GM23338 (cell line): ENCODE data around the gene RNU6-9. TPM values are rescaled to one million over a fixed set of nuclear protein-coding genes. Genes with fewer than 3 reads are reported as not detected.

Experiments used
- ATAC-seq: fragments of 200-7000 bp; cut with Tn5 transposase; 3 replicates; pipeline ENCODE4 v1.9.1; 2020
- DNase-seq: peaks from one replicate; pipeline ENCODE4 v3.0.0-alpha.2; 2015; ENCODE audit warnings: low spot score
- H2AFZ ChIP-seq: fragments of 200-600 bp; sonication (generic); 2 replicates; pipeline ENCODE4 v1.8.0; 2016; ENCODE audit warnings: antibody characterized with exemption, mild to moderate bottlenecking, moderate library complexity
- H3F3A ChIP-seq: fragments of 200-600 bp; sonication (generic); replicated peaks from 2 replicates; pipeline ENCODE4 v1.8.0; 2017; ENCODE audit warnings: antibody characterized with exemption, mixed run types, low read depth
- H3K27ac ChIP-seq: fragments of 200-600 bp; sonication (generic); 2 replicates; pipeline ENCODE4 v1.6.1; 2016; ENCODE audit warnings: low read depth
- H3K27me3 ChIP-seq: fragments of 200-600 bp; sonication (generic); 2 replicates; pipeline ENCODE4 v1.8.0; 2016; ENCODE audit warnings: mild to moderate bottlenecking, mixed run types, moderate library complexity; ENCODE audit not compliant: insufficient read depth
- H3K36me3 ChIP-seq: fragments of 200-600 bp; sonication (generic); 2 replicates; pipeline ENCODE4 v1.8.0; 2016; ENCODE audit warnings: mild to moderate bottlenecking; ENCODE audit not compliant: insufficient read depth
- H3K4me1 ChIP-seq: fragments of 200-600 bp; sonication (generic); 2 replicates; pipeline ENCODE4 v1.8.0; 2016; ENCODE audit warnings: mild to moderate bottlenecking, moderate library complexity; ENCODE audit not compliant: insufficient read depth
- H3K4me2 ChIP-seq: fragments of 200-600 bp; sonication (generic); 2 replicates; pipeline ENCODE4 v1.7.1; 2017; ENCODE audit warnings: mixed run types
- H3K4me3 ChIP-seq: fragments of 200-600 bp; sonication (generic); 2 replicates; pipeline ENCODE4 v1.6.1; 2016; ENCODE audit warnings: mixed run types
- H3K79me2 ChIP-seq: fragments of 200-600 bp; sonication (generic); replicated peaks from 2 replicates; pipeline ENCODE4 v1.8.0; 2017; ENCODE audit warnings: mild to moderate bottlenecking; ENCODE audit not compliant: insufficient read depth
- H3K9me2 ChIP-seq: fragments of 200-600 bp; sonication (generic); 2 replicates; pipeline ENCODE4 v1.8.0; 2017; ENCODE audit not compliant: insufficient read depth
- H4K20me1 ChIP-seq: fragments of 200-600 bp; sonication (generic); replicated peaks from 2 replicates; pipeline ENCODE4 v1.8.0; 2017; ENCODE audit warnings: mild to moderate bottlenecking; ENCODE audit not compliant: insufficient read depth
- H3K27ac Mint-ChIP-seq: 2 replicates; pipeline ENCODE4 v1.8.0; 2020; ENCODE audit warnings: inconsistent platforms, mild to moderate bottlenecking, moderate library complexity, mixed read lengths
- H3K27me3 Mint-ChIP-seq: 3 replicates; pipeline ENCODE4 v1.8.0; 2022; ENCODE audit warnings: low read depth, mild to moderate bottlenecking, moderate library complexity, mixed read lengths, inconsistent platforms; ENCODE audit not compliant: insufficient read depth, poor library complexity
- H3K36me3 Mint-ChIP-seq: 3 replicates; pipeline ENCODE4 v1.8.0; 2021; ENCODE audit warnings: low read depth, mild to moderate bottlenecking, inconsistent platforms, moderate library complexity, mixed read lengths
- H3K4me1 Mint-ChIP-seq: 3 replicates; pipeline ENCODE4 v1.8.0; 2020; ENCODE audit warnings: mild to moderate bottlenecking, inconsistent platforms, mixed read lengths
- H3K4me3 Mint-ChIP-seq: 3 replicates; pipeline ENCODE4 v1.8.0; 2021; ENCODE audit warnings: moderate library complexity, mild to moderate bottlenecking, inconsistent platforms, mixed read lengths
- H3K9me3 Mint-ChIP-seq: 3 replicates; pipeline ENCODE4 v1.8.0; 2020; ENCODE audit warnings: moderate library complexity, mild to moderate bottlenecking, inconsistent platforms, mixed read lengths
- CREB1 ChIP-seq: fragments of 250-450 bp; sonication (Bioruptor Pico); IDR thresholded peaks from 2 replicates; pipeline ENCODE4 v1.5.0; 2020; ENCODE audit warnings: low read depth, mild to moderate bottlenecking, moderate library complexity
- EZH2 ChIP-seq: fragments of 200-600 bp; sonication (generic); IDR thresholded peaks from one replicate; pipeline ENCODE4 v1.8.0; 2017; ENCODE audit warnings: antibody characterized with exemption, mild to moderate bottlenecking, low read depth; ENCODE audit not compliant: unreplicated experiment
- EZH2phosphoT487 ChIP-seq: fragments of 200-600 bp; sonication (generic); IDR thresholded peaks from one replicate; pipeline ENCODE4 v1.8.1; 2018; ENCODE audit warnings: antibody characterized with exemption; ENCODE audit not compliant: unreplicated experiment
- JUNB ChIP-seq: IDR thresholded peaks from one replicate; pipeline ENCODE4 v1.6.1; 2016; ENCODE audit warnings: antibody characterized with exemption; ENCODE audit not compliant: unreplicated experiment
- NANOG ChIP-seq: IDR thresholded peaks from 2 replicates; pipeline ENCODE4 v1.6.1; 2016; ENCODE audit warnings: antibody characterized with exemption, borderline replicate concordance
- POLR2AphosphoS5 ChIP-seq: IDR thresholded peaks from 2 replicates; pipeline ENCODE4 v1.6.1; 2016; ENCODE audit warnings: antibody characterized with exemption, low read depth
- STAT1 ChIP-seq: IDR thresholded peaks from one replicate; pipeline ENCODE4 v1.6.1; 2016; ENCODE audit warnings: antibody characterized with exemption; ENCODE audit not compliant: unreplicated experiment
- ZNF114 ChIP-seq: fragments of 250-450 bp; sonication (Bioruptor Pico); IDR thresholded peaks from 2 replicates; pipeline ENCODE4 v1.5.0; 2020; ENCODE audit warnings: mild to moderate bottlenecking, moderate library complexity
- polyA plus RNA-seq: library from polyadenylated mRNA; unstranded; fragments of >200 nt; fragmentation: Nextera tagmentation; extraction: Ambion mirVana; gene quantifications from 2 replicates; pipeline ENCODE4 v1.2.1, GENCODE V29; 2016
- total RNA-seq: library from RNA; depleted of rRNA; stranded (reverse); fragments of >200 nt; shearing (Covaris generic); gene quantifications from 2 replicates; pipeline ENCODE4 v1.2.3, GENCODE V29; 2014
- TF ChIP-seq, protein P1 (sequence below): IDR thresholded peaks from 2 replicates; pipeline ENCODE4 v1.6.1; 2016; ENCODE audit warnings: antibody characterized with exemption
- TF ChIP-seq, protein P2 (sequence below): IDR thresholded peaks from one replicate; pipeline ENCODE4 v1.6.1; 2018; ENCODE audit warnings: antibody characterized with exemption; ENCODE audit not compliant: unreplicated experiment
- TF ChIP-seq, protein P3 (sequence below), 2 experiments: fragments of 200-600 bp in 1 of 2; sonication (generic) in 1 of 2; conservative IDR thresholded peaks; 2 replicates each; pipeline versions ENCODE4 v1.5.1 to v1.6.1; 2016 to 2017; ENCODE audit warnings: antibody characterized with exemption in 2 of 2, low read depth in 2 of 2, mild to moderate bottlenecking in 2 of 2, moderate library complexity in 1 of 2

The RNU6-9 gene
- total and polyA plus RNA-seq, 2 experiments from 2014 or later, result not detected

DNA sequence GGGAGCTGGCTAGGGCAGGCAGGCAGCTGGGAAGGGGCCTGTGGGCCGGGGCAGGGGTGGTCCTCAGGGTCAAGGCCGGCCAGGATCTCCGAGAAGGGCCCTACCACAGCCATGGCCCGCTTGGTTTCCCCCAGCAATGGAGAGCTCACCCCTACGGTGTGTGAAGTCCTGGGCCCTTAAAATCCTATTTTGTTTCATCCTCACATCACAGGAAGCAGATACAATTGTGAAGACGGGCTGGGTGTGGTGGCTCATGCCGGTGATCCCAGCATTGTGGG lies 8.7 kb downstream of the RNU6-9 start (continued):
- no peak for TF ChIP-seq STAT1
- TF ChIP-seq, protein P1, sequence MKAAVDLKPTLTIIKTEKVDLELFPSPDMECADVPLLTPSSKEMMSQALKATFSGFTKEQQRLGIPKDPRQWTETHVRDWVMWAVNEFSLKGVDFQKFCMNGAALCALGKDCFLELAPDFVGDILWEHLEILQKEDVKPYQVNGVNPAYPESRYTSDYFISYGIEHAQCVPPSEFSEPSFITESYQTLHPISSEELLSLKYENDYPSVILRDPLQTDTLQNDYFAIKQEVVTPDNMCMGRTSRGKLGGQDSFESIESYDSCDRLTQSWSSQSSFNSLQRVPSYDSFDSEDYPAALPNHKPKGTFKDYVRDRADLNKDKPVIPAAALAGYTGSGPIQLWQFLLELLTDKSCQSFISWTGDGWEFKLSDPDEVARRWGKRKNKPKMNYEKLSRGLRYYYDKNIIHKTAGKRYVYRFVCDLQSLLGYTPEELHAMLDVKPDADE, result no peak
- no peak for TF ChIP-seq EZH2phosphoT487
- no peak for TF ChIP-seq EZH2
- TF ChIP-seq NANOG, result no peak
- no peak for TF ChIP-seq ZNF114 (CRISPR knock-in tag)
- TF ChIP-seq JUNB, result no peak
- TF ChIP-seq, protein P2, sequence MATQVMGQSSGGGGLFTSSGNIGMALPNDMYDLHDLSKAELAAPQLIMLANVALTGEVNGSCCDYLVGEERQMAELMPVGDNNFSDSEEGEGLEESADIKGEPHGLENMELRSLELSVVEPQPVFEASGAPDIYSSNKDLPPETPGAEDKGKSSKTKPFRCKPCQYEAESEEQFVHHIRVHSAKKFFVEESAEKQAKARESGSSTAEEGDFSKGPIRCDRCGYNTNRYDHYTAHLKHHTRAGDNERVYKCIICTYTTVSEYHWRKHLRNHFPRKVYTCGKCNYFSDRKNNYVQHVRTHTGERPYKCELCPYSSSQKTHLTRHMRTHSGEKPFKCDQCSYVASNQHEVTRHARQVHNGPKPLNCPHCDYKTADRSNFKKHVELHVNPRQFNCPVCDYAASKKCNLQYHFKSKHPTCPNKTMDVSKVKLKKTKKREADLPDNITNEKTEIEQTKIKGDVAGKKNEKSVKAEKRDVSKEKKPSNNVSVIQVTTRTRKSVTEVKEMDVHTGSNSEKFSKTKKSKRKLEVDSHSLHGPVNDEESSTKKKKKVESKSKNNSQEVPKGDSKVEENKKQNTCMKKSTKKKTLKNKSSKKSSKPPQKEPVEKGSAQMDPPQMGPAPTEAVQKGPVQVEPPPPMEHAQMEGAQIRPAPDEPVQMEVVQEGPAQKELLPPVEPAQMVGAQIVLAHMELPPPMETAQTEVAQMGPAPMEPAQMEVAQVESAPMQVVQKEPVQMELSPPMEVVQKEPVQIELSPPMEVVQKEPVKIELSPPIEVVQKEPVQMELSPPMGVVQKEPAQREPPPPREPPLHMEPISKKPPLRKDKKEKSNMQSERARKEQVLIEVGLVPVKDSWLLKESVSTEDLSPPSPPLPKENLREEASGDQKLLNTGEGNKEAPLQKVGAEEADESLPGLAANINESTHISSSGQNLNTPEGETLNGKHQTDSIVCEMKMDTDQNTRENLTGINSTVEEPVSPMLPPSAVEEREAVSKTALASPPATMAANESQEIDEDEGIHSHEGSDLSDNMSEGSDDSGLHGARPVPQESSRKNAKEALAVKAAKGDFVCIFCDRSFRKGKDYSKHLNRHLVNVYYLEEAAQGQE, result no peak

DNA sequence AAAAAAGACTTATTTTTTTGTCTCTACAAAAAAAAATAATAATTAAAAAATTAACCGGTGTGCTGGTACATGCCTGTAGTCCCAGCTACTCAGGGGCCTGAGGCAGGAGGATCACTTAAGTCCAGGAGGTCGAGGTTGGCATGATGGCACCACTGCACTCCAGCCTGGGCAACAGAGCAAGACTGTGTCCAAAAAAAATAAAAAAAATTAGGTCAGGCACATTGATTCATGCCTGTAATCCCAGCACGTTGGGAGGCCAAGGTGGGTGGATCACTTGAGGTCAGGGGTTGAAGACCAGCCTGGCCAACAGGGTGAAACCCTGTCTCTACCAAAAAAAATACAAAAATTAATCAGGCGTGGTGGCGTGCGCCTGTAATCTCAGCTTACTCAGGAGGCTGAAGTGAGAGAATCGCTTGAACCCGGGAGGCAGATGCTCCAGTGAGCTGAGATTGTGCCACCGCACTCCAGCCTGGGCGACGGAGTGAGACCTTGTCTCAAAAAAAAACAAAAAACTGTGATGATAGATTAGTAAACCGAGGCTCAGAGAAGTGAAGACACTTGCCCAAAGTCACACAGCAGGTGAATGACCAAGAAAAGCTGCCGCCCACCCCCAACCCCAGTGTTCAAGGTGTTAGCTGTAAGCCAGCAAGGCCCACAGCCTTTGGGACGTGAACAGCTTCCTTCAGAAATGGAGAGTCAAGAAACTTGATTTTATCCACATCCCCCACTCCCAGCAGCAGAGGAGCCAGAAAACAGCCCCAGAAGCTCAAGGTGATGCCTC lies 9.4 kb downstream of the RNU6-9 start:
- peaks cover 5% of the 10 kb centered on the region for H3F3A ChIP-seq
- DNase-seq, result no peak
- no peak overlapping the region for H3K27ac Mint-ChIP-seq
- H3K36me3 Mint-ChIP-seq, result peaks cover 11% of the 10 kb centered on the region; the same call in 2 of the 3 replicates
- H3K4me2 ChIP-seq, result no peak overlapping the region
- no peak overlapping the region for H2AFZ ChIP-seq
- H3K9me3 Mint-ChIP-seq, result no peaks in the 10 kb centered on the region
- ATAC-seq, result no peak
- no peaks in the 10 kb centered on the region for H3K36me3 ChIP-seq
- no peak overlapping the region; the same call in 2 of the 3 replicates for H3K4me3 Mint-ChIP-seq
- H4K20me1 ChIP-seq, result peaks cover 17% of the 10 kb centered on the region
- H3K27ac ChIP-seq, result no peak overlapping the region
- peaks cover 7% of the 10 kb centered on the region for H3K27me3 Mint-ChIP-seq
- H3K4me3 ChIP-seq, result no peak overlapping the region
- peaks cover 3% of the 10 kb centered on the region; the same call in 1 of the 2 replicates for H3K4me1 ChIP-seq
- H3K9me2 ChIP-seq, result no peaks in the 10 kb centered on the region
- H3K27me3 ChIP-seq, result no peaks in the 10 kb centered on the region
- peaks cover 5% of the 10 kb centered on the region for H3K4me1 Mint-ChIP-seq
- peaks cover 25% of the 10 kb centered on the region for H3K79me2 ChIP-seq
- no peak for TF ChIP-seq CREB1
- TF ChIP-seq, protein P3, sequence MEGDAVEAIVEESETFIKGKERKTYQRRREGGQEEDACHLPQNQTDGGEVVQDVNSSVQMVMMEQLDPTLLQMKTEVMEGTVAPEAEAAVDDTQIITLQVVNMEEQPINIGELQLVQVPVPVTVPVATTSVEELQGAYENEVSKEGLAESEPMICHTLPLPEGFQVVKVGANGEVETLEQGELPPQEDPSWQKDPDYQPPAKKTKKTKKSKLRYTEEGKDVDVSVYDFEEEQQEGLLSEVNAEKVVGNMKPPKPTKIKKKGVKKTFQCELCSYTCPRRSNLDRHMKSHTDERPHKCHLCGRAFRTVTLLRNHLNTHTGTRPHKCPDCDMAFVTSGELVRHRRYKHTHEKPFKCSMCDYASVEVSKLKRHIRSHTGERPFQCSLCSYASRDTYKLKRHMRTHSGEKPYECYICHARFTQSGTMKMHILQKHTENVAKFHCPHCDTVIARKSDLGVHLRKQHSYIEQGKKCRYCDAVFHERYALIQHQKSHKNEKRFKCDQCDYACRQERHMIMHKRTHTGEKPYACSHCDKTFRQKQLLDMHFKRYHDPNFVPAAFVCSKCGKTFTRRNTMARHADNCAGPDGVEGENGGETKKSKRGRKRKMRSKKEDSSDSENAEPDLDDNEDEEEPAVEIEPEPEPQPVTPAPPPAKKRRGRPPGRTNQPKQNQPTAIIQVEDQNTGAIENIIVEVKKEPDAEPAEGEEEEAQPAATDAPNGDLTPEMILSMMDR (conservative IDR thresholded peaks at IDR 0.05; ENCODE audit: low read depth in 2 of 2), result no peak
- TF ChIP-seq, protein P1, result no peak
- no peak for TF ChIP-seq STAT1
- no peak for TF ChIP-seq POLR2AphosphoS5
- TF ChIP-seq, protein P2, result no peak
